ENCODE results near the gene RUBCNL. TPM values are rescaled to one million over a fixed set of nuclear protein-coding genes. Genes with fewer than 3 reads are reported as not detected.

The RUBCNL gene
- total RNA-seq, 2 donors from 2014 or later: 0.59 to 9.9 TPM

GRCh38 chr13:46303742-46304385 lies 83.2 kb downstream of the RUBCNL start:
- intact Hi-C loops (cut with DNase I): no loop called here
- Histone ChIP-seq H3K9me3 (no peaks in the 10 kb centered on the region), H3K4me1 (replicated peaks) (no peaks in the 10 kb centered on the region), H3K4me3 (no peak overlapping the region), H3K27me3 (replicated peaks; ENCODE audit: insufficient read depth) (no peaks in the 10 kb centered on the region), H3K27ac (no peak overlapping the region), H3K36me3 (no peaks in the 10 kb centered on the region)
- WGBS: 51% methylated on average over 7 of the region's 7 CpGs
- TF ChIP-seq CTCF (IDR thresholded peaks at IDR 0.05) (no peak), POLR2A (IDR thresholded peaks at IDR 0.05) (no peak), POLR2AphosphoS5 (IDR thresholded peaks at IDR 0.05) (no peak)
- no peak for DNase-seq (ENCODE audit: low spot score)

GRCh38 chr13:46297361-46297811 lies 89.7 kb downstream of the RUBCNL start:
- intact Hi-C loops (cut with DNase I): no loop called here
- WGBS: 62% methylated on average over 3 of the region's 3 CpGs
- DNase-seq (ENCODE audit: low spot score): no peak
- H3K4me1 ChIP-seq (replicated peaks): peaks cover 4% of the 10 kb centered on the region
- H3K9me3 ChIP-seq: no peaks in the 10 kb centered on the region
- TF ChIP-seq POLR2AphosphoS5 (IDR thresholded peaks at IDR 0.05) (no peak), CTCF (IDR thresholded peaks at IDR 0.05) (no peak), POLR2A (IDR thresholded peaks at IDR 0.05) (no peak)
- H3K27ac ChIP-seq: no peak overlapping the region
- no peaks in the 10 kb centered on the region for H3K36me3 ChIP-seq
- H3K4me3 ChIP-seq: no peak overlapping the region
- H3K27me3 ChIP-seq (replicated peaks; ENCODE audit: insufficient read depth): no peaks in the 10 kb centered on the region

DNA sequence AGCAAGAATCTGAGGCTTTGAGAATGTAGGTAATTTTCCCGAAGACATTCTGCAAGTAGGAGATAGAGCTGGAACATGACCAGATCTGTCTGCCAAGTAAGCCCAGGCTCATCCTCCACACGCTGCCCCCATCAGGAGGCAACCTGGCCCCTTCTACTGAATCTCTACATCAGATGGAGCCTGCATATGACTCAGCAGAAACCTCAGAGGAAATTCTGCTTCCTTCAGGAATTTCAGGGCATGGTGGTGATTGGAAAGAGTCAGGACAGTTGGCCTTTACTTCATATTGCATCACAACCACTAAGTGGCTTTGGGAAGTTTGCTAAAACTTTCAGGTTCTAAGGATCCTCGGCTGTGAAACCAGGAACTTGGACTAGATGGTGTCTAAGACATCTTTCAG lies 90.1 kb downstream of the RUBCNL start:
- Histone ChIP-seq H3K27me3 (replicated peaks; ENCODE audit: insufficient read depth) (no peaks in the 10 kb centered on the region), H3K9me3 (no peaks in the 10 kb centered on the region), H3K4me3 (no peak overlapping the region), H3K36me3 (no peaks in the 10 kb centered on the region), H3K27ac (no peak overlapping the region), H3K4me1 (replicated peaks) (peaks cover 4% of the 10 kb centered on the region)
- TF ChIP-seq POLR2A (IDR thresholded peaks at IDR 0.05) (no peak), POLR2AphosphoS5 (IDR thresholded peaks at IDR 0.05) (no peak), CTCF (IDR thresholded peaks at IDR 0.05) (no peak)
- intact Hi-C loops (cut with DNase I): no loop called here
- WGBS: 74% methylated on average over 3 of the region's 3 CpGs
- no peak for DNase-seq (ENCODE audit: low spot score)

- Histone ChIP-seq H3K36me3 (no peaks in the 10 kb centered on the region), H3K9me3 (no peaks in the 10 kb centered on the region), H3K27me3 (replicated peaks; ENCODE audit: insufficient read depth) (no peaks in the 10 kb centered on the region), H3K27ac (no peak overlapping the region), H3K4me1 (replicated peaks) (peaks cover 4% of the 10 kb centered on the region), H3K4me3 (no peak overlapping the region)
- TF ChIP-seq POLR2A (IDR thresholded peaks at IDR 0.05) (no peak), CTCF (IDR thresholded peaks at IDR 0.05) (no peak), POLR2AphosphoS5 (IDR thresholded peaks at IDR 0.05) (no peak)
- WGBS: 61% methylated on average over 3 of the region's 3 CpGs
- intact Hi-C loops (cut with DNase I): no loop called here
- no peak for DNase-seq (ENCODE audit: low spot score)
Measured at GRCh38 chr13:46296115-46296822, 90.8 kb downstream of the RUBCNL start.

Data from prostate gland (tissue), 2 donors.